IMR-90 (cell line): ENCODE data around the gene FBRSL1.

Source experiments
- BHLHE40 ChIP-seq: fragments of 150-350 bp; IDR thresholded peaks from 2 replicates; pipeline ENCODE4 v1.6.1; 2016; ENCODE audit warnings: mild to moderate bottlenecking, low read depth, low read length
- TF ChIP-seq, protein P1 (sequence below): conservative IDR thresholded peaks from 2 replicates; pipeline ENCODE4 v1.5.1; 2012; ENCODE audit warnings: mild to moderate bottlenecking, low read depth, low read length, improper control_type of control experiment

DNA sequence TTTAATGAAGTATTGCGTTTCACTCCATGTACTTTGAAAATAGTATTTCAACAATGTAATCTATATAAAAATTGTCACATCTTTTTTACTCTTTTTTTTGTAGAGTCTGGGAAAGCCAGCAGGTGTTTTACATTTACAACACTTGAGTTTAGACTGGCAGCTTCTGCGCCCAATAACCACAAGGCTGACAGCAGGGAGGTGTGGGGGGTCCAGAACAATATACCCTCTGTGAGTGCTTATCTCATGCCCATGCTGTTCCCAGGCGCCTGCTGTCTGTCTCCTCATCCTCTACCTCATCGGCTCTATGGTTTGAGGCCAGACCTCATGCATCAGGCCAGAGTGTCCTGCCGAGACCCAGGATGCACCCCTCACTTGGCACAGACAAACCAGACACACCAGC is 24.9 kb downstream of the FBRSL1 start:
- no peak for TF ChIP-seq BHLHE40
- TF ChIP-seq, protein P1, sequence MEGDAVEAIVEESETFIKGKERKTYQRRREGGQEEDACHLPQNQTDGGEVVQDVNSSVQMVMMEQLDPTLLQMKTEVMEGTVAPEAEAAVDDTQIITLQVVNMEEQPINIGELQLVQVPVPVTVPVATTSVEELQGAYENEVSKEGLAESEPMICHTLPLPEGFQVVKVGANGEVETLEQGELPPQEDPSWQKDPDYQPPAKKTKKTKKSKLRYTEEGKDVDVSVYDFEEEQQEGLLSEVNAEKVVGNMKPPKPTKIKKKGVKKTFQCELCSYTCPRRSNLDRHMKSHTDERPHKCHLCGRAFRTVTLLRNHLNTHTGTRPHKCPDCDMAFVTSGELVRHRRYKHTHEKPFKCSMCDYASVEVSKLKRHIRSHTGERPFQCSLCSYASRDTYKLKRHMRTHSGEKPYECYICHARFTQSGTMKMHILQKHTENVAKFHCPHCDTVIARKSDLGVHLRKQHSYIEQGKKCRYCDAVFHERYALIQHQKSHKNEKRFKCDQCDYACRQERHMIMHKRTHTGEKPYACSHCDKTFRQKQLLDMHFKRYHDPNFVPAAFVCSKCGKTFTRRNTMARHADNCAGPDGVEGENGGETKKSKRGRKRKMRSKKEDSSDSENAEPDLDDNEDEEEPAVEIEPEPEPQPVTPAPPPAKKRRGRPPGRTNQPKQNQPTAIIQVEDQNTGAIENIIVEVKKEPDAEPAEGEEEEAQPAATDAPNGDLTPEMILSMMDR: no peak
